ENCODE measurements around the gene LRTM2. TPM values are rescaled to one million over a fixed set of nuclear protein-coding genes. Genes with fewer than 3 reads are reported as not detected.

LRTM2 gene
- total RNA-seq, 4 donors from 2014 or later: not detected

GRCh38 chr12:1819571-1819970 is 794 bp upstream of the LRTM2 start:
- WGBS, 2 donors (ENCODE audit: low coverage in 1 of 2): 48 to 67% methylated on average over 3 to 4 of the region's 6 CpGs
- no peak for TF ChIP-seq POLR2A (IDR thresholded peaks at IDR 0.05)
- TF ChIP-seq CTCF (IDR thresholded peaks at IDR 0.05): no peak
- TF ChIP-seq EP300 (IDR thresholded peaks at IDR 0.05): no peak
- no peak for TF ChIP-seq POLR2AphosphoS5 (IDR thresholded peaks at IDR 0.05)
- ATAC-seq: no peak
- Histone ChIP-seq H3K27me3 (peaks cover 58% of the 10 kb centered on the region), H3K4me3 (no peak overlapping the region), H3K9me3 (no peaks in the 10 kb centered on the region), H3K27ac (no peak overlapping the region), H3K36me3 (no peaks in the 10 kb centered on the region), H3K4me1 (peaks cover 0 to 10% (median 0%) of the 10 kb centered on the region in 3 donors)

DNA sequence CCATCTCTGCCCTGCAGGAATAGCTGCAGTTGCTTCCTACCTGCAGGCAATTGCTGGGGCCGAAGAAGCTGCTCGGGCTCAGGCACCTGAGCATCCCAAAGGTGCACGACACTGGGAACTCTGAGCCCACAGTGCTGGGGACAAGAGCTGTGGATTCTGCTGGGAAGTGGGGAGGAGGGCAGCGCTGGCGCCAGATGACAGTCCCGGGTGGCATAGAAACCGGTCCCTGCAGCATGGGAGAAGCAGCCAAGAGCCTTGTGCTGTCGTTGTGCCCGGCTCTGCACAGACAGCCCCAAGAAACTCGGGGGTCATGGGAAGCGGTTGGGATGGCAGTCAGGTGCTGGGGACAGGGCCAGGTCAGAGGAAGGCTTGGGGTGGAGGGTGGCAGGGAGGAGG is 529 bp downstream of the LRTM2 start:
- Histone ChIP-seq H3K4me3 (no peak overlapping the region), H3K36me3 (no peaks in the 10 kb centered on the region), H3K4me1 (peaks cover 0 to 10% (median 0%) of the 10 kb centered on the region in 3 donors), H3K27me3 (peaks cover 68% of the 10 kb centered on the region), H3K27ac (no peak overlapping the region), H3K9me3 (no peaks in the 10 kb centered on the region)
- 77% methylated on average over 6 of the region's 11 CpGs; no CpG with 5 or more reads in 1 of the 2 donors for WGBS, 2 donors (ENCODE audit: low coverage in 1 of 2)
- ATAC-seq: no peak
- no peak for TF ChIP-seq POLR2A (IDR thresholded peaks at IDR 0.05)
- TF ChIP-seq CTCF (IDR thresholded peaks at IDR 0.05): no peak
- TF ChIP-seq POLR2AphosphoS5 (IDR thresholded peaks at IDR 0.05): no peak
- no peak for TF ChIP-seq EP300 (IDR thresholded peaks at IDR 0.05)

DNA sequence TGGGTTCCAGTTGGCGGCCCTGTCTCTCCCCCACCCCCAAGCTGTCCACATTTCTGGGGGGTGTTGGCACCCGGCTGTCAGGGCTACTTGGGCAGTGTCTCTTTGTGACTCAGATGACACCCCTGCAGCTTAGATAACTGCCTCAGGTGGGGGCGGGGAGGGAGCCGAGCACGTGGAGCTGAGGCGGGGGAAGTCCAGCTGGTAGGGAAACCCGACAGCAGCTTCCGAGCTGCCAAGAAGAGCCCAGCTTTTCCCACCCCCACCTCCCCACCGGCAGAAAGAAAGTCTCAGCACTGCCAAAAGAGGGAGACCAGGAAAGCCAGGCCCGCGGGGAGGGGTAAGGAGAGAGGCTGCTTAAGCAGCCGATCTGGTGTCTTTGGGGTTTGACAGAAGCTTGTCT is 1.4 kb downstream of the LRTM2 start:
- Histone ChIP-seq H3K27ac (no peak overlapping the region), H3K4me3 (no peak overlapping the region), H3K36me3 (no peaks in the 10 kb centered on the region), H3K4me1 (peaks cover 0 to 10% (median 0%) of the 10 kb centered on the region in 3 donors), H3K27me3 (peaks cover 77% of the 10 kb centered on the region), H3K9me3 (no peaks in the 10 kb centered on the region)
- no peak for ATAC-seq
- TF ChIP-seq POLR2A (IDR thresholded peaks at IDR 0.05) (no peak), POLR2AphosphoS5 (IDR thresholded peaks at IDR 0.05) (no peak), CTCF (IDR thresholded peaks at IDR 0.05) (no peak), EP300 (IDR thresholded peaks at IDR 0.05) (no peak)
- WGBS, 2 donors (ENCODE audit: low coverage in 1 of 2): no CpG with 5 or more reads among the region's 12 CpGs

DNA sequence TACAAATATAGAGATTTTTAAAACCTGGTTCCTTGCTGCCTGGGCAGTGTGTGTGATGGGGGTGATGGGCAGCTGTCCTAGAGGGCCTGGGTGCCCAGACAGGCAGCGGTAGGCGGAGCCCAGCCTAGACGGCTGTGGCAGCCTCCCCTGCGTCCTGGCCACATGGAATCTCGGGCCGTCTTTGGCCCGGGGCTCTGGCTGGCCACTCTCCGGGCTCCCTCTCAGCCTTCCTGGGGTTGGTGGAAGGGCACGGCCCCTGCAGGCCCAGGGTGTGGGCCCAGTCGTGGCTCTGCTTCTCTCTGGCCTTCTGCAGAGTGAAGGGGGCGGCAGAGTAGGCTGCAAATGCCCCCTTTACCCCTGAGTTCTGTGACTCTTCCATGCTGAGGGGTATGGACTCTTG is 2.3 kb downstream of the LRTM2 start:
- Histone ChIP-seq H3K27ac (no peak overlapping the region), H3K27me3 (peaks cover 86% of the 10 kb centered on the region), H3K36me3 (no peaks in the 10 kb centered on the region), H3K4me3 (no peak overlapping the region), H3K4me1 (peaks cover 0 to 10% (median 0%) of the 10 kb centered on the region in 3 donors), H3K9me3 (no peaks in the 10 kb centered on the region)
- 75% methylated on average over 5 of the region's 11 CpGs; no CpG with 5 or more reads in 1 of the 2 donors for WGBS, 2 donors (ENCODE audit: low coverage in 1 of 2)
- TF ChIP-seq POLR2A (IDR thresholded peaks at IDR 0.05) (no peak), CTCF (IDR thresholded peaks at IDR 0.05) (no peak), POLR2AphosphoS5 (IDR thresholded peaks at IDR 0.05) (no peak), EP300 (IDR thresholded peaks at IDR 0.05) (no peak)
- ATAC-seq: no peak

DNA sequence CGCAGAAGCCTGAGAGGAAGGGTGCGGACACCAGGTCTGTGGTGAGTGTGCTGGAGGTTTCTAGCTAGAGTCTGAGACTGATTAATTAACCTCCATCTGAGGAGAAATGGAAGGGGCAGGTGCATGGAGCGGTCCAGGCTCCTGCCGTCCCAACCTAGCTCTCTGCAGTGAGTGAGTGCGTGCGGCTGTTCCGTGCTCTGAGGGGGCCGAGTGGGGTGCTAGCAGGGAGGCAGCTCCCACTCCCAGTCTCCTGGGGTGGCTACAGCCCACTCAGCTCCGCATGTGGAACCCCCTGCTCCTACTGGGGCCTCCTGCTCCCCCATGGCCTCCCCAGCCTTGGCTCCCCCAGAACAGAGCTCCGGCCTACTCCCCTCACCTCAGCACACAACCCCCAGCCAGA is 2.9 kb downstream of the LRTM2 start:
- no peak overlapping the region for H3K4me3 ChIP-seq
- WGBS, 2 donors (ENCODE audit: low coverage in 1 of 2): 93 to 100% methylated on average over 1 to 10 of the region's 10 CpGs
- no peaks in the 10 kb centered on the region for H3K9me3 ChIP-seq
- no peak for TF ChIP-seq CTCF (IDR thresholded peaks at IDR 0.05)
- TF ChIP-seq EP300 (IDR thresholded peaks at IDR 0.05): no peak
- no peak for TF ChIP-seq POLR2AphosphoS5 (IDR thresholded peaks at IDR 0.05)
- no peak for TF ChIP-seq POLR2A (IDR thresholded peaks at IDR 0.05)
- H3K27me3 ChIP-seq: peaks cover 92% of the 10 kb centered on the region
- no peak for ATAC-seq
- H3K4me1 ChIP-seq: peaks cover 0 to 10% (median 0%) of the 10 kb centered on the region in 3 donors
- H3K36me3 ChIP-seq: no peaks in the 10 kb centered on the region
- H3K27ac ChIP-seq: no peak overlapping the region

Measured in gastroesophageal sphincter (tissue), 4 donors.